Glomerular visceral epithelial cell (primary cell): ENCODE results near the gene PCMT1.
A peak's percentile ranks its signal among the peaks of the same experiment; 100 is the strongest.
"Not testable (repeated sequence)": the region's sequence is repeated elsewhere in the genome, so short reads cannot be mapped to it uniquely, and the experiment has no call there.

ENCODE experiments used
- DNase-seq: peaks from one replicate; pipeline ENCODE4 v3.0.0-alpha.2; 2016; ENCODE audit errors: extremely low spot score

PCMT1 gene

GRCh38 chr6:149749594-149750135 lies at the start of gene PCMT1:
TSS of gene PCMT1 (plus strand) at chr6:149749741. CDS start at chr6:149749902, 161 bp downstream.
- peak; percentile 95 for DNase-seq

DNA sequence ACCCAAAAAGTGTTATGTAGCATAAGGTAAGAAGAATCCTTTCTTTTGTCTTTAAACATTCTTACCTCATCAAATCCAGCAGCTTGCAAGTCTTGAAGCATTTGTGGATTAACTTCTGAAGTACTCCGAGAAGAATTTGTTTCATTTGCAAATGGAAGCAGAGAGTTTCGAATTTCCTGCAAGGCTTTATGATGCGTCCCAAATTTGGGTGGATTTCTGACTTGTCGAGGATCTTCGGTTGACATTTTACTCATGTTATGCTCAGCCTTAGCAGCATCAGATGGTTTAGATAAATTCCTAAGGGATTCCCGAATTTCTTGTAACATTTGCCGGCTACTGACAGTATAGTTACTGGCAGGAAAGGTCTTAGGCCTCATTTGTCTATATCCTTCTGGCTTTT lies 47.8 kb upstream of the PCMT1 start:
- DNase-seq: no peak

GRCh38 chr6:149711711-149712110 lies 37.8 kb upstream of the PCMT1 start:
- no peak for DNase-seq

DNA sequence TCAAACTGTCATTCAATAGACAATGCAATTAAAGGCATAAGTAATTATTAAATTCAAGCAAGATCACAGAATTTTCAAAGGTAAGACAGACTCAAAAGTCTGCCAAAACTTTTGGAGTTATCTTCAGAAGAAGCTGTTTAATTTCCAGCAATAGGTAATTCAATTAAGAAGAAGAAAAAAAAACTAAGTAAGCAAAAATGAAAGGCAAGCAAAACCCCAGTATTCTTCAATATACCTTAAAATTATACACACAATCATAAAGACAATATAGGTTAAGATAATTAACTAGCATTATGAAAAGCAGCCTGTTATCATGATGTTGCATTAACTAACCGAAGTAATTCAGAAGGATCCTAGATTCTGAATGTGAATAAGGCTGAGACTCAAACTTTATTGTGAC lies 35.1 kb upstream of the PCMT1 start:
- no peak for DNase-seq

GRCh38 chr6:149716181-149716963 lies 33.2 kb upstream of the PCMT1 start:
- no peak for DNase-seq

GRCh38 chr6:149717255-149717587 lies 32.3 kb upstream of the PCMT1 start:
- no peak for DNase-seq

DNA sequence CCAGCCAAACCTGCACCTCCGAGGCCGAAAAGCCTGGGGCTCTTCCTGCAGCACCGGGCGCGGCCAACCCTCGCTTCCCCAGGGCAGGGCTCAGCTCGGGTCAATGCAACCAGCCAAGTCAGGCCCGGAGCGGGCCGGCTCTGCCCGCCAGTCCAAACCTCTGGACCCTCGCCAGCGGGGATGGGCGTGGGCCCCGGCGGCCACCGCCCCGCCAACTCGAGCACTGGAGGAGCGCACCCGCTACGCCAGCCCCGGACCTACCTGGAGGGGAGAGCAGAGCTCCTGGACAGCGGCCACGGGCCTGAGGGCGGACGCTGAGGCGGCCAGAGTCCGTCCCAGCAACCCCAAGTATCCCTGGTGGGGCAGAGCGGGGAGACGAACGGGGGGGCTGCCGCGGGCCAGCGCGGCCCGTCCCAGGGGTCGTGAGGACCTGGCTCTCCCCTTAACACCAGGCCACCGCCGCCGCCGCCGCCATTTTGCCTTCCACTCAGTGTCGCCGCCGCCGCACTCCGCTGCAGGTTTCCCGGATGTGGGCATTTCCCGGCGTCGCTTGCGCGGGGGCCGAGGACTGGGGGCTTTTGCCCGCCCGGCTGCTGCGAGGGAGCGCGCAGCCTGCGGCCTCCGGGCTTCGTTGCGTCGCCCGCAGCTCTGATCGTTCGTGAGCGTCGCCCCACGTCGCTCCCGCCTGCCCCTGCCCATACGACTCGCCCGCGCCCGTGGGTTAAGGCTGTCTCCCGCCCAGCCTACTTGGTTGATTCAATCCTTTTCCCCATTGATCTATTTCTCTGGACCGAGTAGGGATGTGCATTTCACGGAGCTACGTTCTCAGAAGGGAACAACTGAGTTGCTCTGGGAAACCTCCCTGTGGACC lies 31.7 kb upstream of the PCMT1 start, which contains the start of gene LATS1:
Gene LATS1 (minus strand): TSS at position 514 of the 871 bp plus-strand sequence. CDS start 15,975 bp downstream, outside the sequence.
- peak; percentile 88 for DNase-seq

GRCh38 chr6:149719531-149719930 lies 30.0 kb upstream of the PCMT1 start:
- no peak for DNase-seq

GRCh38 chr6:149723262-149723661 lies 26.3 kb upstream of the PCMT1 start:
- DNase-seq: no peak

DNA sequence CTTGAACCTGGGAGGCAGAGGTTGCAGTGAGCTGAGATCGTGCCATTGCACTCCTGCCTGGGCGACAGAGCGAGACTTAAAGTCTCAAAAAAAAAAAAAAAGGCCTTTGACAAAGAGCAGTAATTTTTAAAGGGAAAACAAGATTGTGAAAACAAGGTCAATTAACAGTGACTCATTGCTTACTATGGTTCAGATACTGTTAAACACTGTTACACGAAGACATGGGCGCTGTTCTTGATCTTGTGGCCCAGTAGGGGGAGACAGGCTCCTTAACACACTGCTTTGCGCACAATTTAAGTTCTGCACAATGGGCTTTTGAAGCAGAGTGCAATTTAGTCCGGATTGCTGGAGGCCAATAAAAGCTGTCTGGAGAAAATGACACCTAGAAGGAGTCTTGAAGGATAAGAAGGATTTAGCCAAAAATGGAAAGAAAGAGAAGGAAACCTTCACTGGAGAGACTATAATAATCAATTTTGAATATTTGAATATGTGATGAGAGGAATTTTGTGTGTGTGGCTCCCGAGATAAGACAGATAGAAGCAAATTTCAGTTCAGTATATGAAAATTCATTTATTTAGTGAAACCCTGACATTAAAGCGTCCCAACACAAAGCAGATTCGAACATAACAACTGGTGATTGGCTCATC lies 25.6 kb upstream of the PCMT1 start:
- peak; percentile 58 for DNase-seq

GRCh38 chr6:149725785-149726184 lies 23.8 kb upstream of the PCMT1 start:
- DNase-seq: no peak

DNA sequence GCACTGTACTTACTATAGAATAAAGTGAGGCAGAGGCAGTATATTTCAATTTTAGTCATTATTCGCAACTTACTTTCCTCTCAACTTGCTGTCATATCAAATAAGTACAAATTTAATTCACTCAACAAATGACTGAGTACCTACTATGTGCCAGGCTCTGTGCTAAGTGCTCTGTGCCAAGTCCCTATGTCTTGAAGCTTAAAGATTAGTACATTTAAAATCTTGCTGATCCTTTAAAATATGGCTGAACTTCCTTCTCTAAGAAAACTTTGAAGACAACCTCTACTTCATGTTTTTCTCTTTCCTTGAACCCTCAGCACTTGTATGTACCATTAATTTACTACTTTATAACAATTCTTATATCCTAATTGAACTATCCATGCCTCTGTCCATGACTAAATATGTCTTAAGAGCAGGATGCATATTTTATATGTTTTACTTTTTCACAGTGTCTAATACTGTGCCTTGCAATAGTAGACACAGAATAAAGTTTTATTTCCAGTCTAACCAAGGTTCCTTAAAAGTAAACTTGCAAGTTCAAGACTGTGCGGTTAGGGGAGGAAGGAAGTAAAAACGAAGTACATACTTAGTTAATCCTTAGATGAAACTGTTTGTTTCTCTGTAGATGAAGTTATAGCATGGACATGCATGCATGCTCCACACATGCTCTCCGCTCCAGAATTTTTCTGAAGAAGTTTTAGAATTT lies 21.6 kb upstream of the PCMT1 start:
- no peak for DNase-seq

DNA sequence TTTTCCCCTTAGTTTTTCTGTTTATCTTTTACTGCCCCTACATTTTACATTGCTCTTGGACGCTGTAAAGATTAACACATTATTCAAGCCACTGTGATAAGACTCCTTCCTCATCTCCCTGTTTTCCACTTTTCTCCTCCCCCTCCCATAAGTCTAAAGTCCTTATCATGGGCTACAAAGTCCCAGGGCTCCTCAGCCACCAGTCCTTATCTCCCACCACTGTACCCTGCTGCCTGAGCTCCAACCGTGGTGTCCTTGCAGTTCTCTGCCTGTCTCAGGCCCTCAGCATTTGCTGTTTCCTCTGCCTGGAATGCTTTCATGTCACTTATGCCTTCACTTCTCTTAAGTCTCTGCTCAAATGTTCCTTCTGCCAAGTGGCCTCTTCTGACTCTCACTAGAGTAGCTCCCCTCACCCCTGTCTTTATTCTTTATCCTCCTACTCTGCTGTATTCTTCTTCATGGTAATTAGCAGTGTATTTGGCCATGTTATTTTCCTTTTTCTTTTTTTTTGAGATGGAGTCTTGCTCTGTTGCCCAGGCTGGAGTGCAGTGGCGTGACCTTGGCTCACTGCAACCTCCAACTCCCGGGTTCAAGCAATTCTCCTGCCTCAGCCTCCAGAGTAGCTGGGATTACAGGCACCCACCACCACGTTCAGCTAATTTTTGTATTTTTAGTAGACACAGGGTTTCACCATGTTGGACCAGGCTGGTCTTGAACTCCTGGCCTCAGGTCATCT lies 20.9 kb upstream of the PCMT1 start:
- no peak for DNase-seq

- DNase-seq: no peak
Observed at GRCh38 chr6:149729824-149730223, 19.7 kb upstream of the PCMT1 start.

DNA sequence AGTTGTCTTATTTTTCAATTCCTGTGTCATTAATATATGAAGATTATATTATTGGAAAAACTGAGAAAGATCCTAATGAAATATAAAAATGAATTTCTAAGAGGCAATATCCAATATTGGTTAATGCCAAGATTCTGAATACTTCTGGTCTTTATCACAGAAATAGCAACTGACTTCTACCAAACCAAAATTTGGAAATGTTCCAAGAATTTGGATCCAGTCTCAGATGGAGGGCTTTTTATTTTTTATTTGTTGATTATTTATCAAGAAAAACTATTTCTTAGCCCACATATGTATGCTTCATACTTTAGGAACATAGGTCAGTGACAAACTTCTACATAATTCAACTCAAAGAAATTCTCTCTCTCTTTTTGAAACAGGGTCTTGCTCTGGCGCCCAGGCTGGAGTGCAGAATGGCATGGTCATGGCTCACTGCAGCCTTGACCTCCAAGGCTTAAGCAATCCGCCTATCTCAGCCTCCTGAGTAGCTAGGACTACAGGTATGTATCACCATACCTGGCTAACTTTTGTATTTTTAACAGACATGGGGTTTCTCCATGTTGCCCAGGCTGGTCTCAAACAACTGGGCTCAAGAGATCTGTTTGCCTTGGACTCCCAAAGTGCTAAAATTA lies 16.3 kb upstream of the PCMT1 start:
- no peak for DNase-seq

DNA sequence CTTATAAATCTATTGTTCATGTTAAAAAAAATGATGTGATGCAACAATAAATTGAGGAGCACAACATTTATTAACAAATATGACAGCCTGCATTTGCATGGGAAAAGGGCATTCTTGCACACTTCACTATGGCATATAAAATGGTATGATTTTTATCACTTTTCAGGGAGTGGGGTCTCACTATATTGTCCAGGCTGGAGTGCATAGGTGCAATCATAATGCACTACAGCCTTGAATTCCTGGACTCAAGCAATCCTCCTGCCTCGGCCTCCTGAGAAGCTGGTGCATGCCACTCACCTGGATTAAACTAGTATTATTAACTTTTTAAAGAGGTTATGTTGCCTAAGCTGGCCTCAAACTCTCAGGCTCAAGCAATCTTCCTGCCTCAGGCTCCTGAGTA lies 14.6 kb upstream of the PCMT1 start:
- DNase-seq: no peak

- not testable (repeated sequence) for DNase-seq
Observed at GRCh38 chr6:149745252-149745651, 4.3 kb upstream of the PCMT1 start.

DNA sequence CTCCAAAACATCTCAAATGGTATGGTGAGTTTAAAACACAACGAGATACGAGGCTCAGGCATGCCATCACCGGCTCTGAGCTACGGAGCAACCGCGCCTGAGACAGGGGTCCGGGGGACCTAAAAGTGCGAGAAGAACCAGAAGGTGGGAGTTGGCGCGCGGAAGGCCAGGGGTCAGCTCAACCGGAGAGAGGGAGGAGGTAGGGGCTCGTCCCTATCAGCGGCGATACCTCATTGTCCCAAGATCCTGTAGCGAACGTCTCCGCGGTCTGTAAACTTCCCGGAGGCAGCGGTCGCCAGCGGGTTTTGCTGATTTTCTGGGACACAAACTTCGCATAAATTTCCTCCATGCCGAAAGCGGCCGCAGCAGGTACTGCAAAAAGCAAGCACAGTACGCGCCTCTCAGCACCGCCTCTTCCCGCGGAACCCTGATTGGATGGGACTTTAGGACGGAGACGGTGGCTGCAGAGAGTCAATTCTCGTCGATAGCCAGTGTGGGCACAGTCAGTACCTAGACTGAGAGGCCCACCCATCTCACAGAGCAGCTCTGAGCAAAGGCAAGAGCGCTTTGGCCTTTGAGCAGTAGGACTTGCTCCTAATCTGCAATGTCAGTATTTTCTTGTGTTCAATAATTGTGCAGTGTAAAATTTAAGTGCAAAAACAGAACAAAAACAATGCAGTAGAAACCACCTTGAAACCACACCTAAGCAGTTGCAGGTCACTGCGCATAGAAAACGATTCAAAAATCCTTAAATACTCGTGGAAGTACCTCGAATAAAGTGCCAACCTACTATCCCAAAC lies 3.2 kb upstream of the PCMT1 start, which contains the start of gene NUP43:
Gene NUP43 (minus strand): TSS at position 383 of the 800 bp plus-strand sequence. CDS start 34 bp downstream, at position 349.
- peak; percentile 93 for DNase-seq

GRCh38 chr6:149749082-149749593 lies 403 bp upstream of the PCMT1 start:
- not testable (repeated sequence) for DNase-seq
